ENCODE measurements around the gene CAMK2B.

CAMK2B gene

DNA sequence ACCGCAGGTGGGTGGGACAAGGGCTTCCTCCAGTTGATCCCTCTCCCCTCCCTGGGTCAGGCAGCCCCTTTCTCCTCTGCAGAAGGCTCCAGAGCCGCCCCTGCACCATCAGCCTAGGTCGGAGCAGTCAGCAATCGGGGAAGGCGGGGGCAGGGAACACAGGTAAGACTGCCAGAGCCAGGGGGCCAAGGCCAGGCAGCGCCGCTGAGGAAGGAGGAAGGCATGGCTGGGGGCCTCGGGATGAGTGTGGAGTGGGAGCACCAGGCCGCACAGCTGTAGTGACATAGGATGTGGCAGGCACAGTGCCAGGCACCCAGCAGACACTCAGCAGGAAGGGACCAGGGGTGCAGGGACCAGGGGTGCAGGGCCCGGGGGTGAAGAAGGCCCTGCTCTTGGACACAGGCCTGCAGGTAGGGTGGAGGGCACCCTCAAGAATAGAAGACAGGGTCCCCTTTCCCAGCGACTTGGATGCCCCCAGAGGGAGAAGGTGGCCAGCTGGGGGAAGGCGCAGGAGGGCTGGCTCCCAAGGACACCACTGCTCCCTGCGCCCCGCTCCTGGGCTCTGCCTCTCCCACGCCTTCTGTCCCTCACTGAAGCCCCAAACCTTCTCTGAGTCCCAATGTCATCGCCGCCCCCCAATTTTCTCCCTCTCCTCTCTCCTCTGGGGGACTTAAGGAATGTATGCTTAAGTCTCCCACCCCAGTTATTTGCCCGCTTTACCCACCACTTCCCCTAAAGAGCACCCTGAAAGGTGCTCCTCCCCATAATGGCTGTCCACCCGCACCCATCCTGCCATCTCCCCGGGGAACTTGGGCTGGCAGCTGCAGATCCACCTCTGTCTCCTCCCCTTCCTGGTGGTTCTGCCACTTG lies 38.5 kb downstream of the CAMK2B start:
- no peak for DNase-seq (ENCODE audit: low read depth in 2 of 2)

DNA sequence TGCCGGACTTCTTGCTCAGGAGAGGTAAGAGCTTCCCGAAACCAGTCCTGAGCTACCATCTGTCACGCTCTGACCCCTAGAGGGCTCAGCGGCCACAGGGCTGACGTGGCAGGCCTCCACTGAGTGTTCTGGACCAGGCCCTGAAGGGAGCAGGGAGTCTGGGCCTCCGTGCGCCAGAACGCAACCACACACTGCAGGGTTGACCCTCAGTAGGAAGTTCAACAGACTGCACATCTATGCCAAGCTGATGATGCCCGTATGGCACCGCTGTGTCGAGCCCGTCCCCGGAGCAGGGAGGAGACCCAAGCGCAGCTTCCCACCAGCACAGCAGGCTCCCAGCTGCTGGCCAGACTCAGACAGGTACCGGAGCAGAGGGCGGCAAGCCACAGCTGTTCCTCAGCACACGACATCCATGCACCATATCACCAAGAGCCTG lies 39.2 kb downstream of the CAMK2B start:
- DNase-seq (ENCODE audit: low read depth in 2 of 2) = no peak

DNA sequence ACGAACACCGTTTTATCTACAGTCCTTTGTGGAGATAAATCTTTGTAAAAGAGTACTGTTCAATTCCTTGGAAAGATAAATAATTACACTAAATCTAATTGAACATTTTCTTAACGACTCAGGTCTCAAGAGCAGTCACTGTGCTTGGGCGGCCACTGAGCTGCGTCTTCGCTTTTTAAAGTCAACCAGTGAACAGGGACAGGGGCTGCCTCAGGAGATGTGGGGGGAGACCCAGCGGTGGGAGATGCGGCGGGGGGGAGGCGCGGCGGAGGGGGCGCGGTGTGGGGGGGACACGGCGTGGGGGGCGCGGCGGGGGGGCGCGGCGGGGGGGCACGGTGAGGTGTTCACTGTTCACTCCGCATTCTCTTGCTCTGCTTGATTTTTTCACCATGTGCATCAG lies 39.8 kb downstream of the CAMK2B start:
- DNase-seq (ENCODE audit: low read depth in 2 of 2) = no peak

DNA sequence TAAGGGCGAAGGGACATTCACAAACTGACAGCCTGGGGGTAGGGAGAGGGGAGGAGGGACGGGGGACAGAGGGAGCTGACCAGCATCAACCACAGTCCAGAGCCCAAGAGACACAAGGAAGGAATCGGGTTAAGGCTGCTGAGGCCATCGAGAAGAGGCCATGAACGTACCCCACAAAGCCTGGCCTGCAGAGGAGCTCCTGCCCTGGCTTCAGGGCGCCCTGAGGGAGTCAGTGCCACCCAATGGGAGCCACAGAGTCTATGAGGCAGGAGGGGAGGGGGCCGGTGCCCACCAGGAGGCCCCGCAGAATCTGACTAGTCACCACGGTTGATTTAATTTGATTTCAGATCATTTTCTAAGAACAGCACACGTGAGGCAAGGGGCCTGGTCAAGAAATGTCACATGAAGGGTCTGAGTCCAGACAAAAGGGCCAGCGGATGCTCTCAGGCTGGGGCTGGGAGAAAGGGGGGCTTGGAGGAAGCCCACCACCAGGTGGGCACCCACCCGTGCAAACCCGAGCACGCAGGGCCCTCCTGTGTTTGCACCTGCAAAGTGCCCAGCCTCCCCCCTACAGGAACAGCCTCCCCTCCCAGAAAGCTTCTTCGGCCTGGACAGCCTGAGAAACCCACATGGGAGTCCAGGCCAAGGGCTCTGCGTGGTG lies 40.4 kb downstream of the CAMK2B start:
- no peak for DNase-seq (ENCODE audit: low read depth in 2 of 2)

DNA sequence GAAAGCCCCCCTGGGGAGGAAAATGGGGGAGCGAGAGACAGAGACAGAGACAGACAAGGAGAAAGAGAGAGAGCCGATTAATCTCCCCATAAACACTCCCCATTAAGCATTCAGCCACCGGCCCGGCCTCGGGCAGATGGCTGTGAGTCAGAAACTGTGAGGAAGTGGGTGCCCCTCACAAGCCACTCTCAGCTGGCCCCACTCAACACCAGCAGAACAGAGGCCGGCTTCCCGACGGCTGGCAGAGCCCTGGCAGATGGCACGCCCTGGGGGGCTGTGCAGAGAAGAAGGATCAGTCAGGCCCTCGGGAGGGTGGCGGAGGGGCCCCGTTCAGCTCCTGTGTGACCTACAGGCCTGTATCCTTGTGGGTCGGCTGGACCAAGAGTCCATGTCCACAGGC lies 41.2 kb downstream of the CAMK2B start:
- DNase-seq (ENCODE audit: low read depth in 2 of 2) = no peak

DNA sequence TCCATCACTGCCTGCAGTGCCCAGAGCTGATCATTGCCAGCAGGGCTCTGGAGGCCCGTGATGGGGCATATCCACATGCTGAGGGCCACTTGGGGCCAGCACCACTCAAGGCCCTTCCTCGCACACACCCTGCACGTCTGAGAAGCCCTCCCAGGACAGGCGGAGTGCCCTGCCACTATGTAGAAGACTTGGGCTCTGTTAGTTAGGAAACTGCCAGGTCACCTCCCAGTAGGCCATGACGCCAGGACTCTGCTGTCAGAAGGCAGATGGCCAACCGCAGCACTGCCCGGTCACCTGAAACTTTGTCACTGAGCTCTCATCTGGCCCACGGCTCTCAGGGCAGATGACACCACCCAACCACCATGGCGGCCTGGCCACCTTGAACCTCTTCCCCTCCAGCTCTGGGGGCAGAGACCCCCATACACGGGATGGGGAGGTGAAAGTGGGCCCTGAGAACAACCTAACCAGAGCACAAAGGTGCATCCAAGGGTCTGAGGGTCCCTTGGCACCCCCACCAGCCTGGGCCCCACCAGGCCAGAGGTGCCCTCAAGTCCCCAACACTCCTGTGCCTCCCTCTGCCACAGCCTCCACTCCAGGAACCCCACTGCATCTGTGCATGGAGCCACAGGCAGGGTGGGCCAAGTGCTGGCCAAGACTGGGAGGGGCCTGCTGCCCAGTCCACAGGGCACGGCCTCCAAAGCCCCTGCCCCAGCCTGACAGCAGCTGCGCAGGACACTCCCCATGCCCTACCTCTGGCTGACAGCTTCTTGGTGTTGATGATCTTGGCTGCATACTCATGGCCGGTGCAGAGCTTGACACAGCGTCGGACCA lies 41.8 kb downstream of the CAMK2B start:
- DNase-seq (ENCODE audit: low read depth in 2 of 2) = no peak

DNA sequence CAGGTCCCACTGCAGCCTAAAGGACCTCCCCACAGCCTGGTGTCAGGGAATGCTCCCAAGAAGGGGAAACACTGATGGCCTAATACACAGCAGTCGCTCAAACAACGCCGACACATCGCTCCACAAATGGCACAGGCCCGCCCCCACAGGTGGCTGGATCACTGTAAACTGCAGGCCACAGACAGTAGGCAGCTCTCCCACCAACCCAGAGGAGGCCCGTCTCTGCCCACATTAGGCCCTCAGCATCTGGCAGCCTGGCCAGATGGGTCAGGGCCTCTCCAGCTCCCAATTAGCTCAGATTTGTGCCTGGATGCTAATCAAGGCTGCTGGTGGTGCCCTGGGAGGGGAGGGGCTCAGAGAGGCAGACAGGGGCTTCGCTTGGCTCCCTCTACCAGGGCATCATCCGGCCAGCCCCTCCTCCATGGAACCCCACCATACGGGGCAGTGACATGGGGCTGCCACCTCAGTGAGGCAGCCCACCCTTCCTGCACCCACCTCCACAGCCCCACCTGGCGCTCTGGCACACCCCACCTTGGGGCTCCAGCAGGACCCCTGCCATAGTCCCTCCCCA lies 42.7 kb downstream of the CAMK2B start:
- DNase-seq (ENCODE audit: low read depth in 2 of 2) = no peak

DNA sequence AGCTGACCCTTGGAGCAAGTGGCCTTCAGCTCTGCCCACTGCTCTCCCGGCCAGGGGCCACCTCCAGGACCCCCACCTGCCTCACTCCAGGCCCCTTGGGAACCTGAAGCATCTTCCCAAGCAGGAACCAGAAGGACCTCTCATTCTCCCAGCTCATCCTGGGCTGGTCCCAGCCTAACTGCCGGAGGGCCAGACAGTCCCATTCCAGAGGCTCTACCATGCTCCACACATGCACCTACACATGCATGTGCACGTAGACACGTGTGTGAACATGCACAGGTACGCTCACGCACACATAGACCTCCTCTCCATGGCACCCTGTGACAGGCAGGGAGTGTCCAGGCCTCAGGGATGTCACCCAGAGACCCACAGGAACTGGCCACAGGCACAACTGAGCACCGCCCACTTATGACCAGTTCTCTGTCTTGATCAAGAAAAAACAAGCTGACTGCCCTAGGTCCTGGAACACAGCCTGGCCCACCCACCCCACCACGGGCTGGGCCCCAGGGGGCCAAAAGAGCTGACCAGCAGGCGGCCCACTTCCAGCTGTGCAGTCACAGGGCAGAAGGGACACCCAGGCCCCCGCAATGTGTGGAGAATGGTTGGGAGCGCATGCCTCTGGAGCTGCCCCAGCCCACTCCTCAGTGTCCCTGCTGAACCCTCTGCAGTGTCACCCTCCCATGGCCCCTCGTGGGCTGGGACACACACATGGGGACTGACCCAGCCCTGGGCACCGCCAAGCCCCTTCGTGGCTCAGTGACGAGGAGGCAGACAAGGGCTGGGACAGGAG lies 43.4 kb downstream of the CAMK2B start:
- no peak for DNase-seq (ENCODE audit: low read depth in 2 of 2)

DNA sequence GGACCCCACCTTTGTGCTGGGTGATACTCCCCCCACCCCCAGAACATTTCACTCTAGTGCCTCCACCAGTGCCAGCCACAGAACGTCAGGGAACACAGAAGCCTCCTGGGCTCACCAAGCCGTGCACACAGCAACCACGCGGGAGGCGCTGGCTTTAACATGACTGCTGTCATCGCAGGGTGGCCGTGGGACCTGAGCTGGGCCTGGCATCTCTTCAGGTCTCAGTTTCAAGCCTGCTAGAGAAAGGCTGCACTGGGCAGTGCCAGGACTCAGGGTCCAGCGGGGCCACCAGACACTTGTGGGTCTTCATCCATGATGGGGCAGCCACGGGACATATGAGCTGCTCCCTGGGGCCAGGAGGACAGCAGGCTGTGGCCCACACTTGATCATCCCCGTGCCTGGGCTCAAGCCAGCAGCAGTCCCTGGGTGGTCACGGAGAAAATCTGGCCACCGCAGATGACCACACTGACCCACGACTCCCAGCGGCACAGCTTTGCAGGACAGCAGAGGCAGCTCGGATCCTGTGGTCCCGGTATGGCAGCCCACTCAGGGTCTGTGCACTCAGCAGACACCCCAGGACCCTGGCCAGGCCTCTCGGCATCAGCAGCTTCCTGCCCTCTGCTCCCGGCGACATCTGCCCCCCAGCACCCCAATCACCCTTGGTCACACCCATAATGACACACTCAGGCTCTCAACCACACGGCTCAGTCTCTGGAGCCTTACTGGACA lies 44.2 kb downstream of the CAMK2B start:
- no peak for DNase-seq (ENCODE audit: low read depth in 2 of 2)

DNA sequence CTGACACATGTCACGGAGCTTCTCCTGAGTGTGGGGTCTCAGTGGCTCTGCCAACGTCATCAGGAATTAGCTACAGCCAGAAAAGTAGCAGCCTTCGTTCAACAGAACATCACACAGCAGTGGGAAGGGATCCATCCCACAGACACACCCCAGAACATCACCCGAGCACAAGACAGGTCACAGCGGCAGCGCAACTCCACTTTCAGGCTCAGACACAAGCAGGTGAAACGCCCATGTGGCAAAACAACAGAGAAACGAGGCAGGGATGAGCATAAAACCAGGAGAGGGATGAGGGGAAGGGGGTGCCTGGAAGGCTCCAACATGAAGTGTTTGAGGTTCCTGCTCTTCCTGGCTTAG lies 44.8 kb downstream of the CAMK2B start:
- no peak for DNase-seq (ENCODE audit: low read depth in 2 of 2)

DNA sequence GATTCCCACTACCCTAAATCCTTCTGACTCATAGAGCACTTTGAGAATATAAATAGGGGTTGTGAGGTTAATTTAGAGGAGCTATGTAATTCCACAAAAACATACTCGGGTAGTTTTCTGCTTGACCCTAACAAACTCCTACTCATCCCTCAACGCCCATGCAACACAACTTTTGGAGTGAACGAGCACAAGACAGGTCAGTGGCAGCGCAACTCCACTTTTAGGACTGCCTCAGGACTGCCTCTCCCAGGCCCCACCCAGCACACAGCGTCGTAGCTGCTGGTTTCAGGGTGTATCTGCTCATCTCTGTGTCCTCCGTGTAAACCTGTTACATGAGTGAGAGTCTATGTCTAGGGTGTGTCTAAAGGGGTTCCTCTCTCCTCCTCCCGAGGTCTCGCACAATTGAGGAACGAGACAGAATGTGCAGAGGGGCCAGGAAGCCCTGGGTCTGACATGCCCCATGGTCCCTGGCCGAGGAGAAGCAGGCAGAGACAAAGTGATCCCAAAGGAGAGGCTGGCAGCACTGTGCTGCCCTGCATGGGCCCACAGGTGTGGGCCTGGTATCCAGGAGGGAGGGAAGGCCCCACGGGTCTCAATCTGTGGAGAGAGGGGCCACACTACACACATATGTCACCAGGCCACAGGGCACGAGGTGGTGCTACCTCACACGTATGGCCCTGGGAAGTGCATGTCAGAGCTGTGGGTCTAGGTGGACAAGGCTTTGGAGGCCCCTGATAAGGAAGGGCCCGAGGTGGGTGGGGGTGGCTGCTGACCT lies 45.5 kb downstream of the CAMK2B start:
- no peak for DNase-seq (ENCODE audit: low read depth in 2 of 2)

DNA sequence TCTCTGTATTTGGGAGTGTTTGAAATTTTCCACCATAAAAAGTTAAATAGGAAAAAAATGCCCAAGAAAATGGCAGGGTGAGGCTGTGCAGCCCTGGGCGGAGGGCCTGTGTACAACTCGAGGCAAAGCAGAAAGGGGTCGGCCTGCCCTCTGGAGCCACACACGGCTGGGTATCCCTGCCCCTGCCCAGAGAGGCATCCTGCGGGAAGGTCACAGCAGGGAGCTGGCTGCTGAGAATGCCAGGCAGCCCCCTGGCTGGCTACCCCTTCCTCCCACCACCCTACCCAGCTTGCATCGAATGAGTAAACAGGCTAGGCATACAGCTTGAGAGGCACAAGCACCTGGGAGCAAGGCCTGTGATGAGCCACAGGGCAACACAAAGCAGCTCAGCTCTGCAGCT lies 46.1 kb downstream of the CAMK2B start:
- no peak for DNase-seq (ENCODE audit: low read depth in 2 of 2)

DNA sequence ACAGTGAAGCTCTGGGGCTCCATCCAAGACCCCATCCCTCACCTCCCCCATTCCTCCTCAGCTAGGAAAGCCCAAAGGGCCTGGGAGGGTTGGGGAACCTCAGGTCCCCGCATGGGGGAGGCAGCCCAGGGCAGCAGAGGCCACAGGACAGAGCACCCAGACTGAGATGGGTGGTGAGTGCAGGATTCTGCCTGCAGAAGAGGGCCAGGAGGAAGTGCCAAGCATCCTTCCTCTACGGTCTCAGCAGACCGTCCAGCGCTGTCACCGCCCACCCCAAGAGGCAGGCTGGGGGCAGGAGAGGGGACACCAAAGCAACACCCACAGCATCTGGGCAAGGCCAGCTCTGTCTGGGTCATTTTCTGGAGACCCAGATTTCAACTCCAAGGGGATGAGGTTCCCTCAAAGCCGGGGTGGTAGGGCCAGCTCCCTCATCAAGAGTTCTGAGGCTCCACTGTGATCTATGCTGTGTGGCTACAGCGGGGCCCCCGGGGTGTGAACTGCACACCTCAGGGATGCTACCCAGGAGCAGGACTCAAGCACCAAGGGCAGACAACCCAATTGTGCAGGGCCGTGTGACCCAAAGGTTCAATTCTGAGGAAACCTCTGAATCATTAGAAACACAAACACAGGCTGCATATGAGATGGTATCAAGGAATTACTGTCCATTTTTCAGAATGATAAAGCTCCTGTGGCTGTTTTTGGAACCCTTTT lies 46.8 kb downstream of the CAMK2B start:
- no peak for DNase-seq (ENCODE audit: low read depth in 2 of 2)

DNA sequence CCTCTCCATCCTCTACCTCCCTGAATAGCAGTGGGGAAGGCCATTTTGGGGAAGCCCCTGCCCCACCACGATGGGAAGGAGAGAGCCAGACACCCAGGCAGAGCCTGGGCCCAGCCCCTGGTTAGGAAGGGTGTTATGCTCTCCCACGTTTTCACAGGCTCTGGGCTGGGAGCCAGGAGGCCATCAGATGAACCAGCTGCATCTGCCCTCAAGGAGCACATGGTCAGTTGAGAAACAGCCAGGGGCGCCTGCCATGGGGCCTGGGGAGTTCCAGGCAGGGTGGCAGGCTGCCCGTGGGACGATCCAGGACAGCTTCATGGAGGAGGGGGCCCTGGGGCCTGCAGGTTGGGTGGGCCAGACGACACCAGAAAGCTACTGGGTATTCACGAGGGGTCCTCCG lies 47.5 kb downstream of the CAMK2B start:
- DNase-seq (ENCODE audit: low read depth in 2 of 2) = no peak

DNA sequence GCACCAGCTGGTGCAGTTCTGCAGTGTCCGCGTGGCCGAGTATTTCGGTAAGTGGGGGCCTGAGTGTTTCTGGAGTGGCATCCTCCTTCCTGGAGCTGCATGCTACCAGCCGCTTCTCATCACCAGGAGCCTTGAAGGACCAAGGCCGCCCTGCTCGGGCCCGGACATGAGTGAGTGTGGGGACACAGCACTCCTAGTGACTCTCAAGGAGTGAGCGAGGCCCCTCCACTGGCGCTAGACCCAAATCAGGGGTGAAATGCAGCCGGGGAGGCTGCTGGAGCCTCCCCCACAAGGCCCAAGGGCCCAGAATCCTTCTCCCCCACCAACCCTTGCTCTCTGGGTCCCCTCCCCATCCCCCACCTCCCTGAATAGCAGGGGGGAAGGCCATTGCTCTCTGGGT lies 48.0 kb downstream of the CAMK2B start:
- DNase-seq (ENCODE audit: low read depth in 2 of 2) = no peak

DNA sequence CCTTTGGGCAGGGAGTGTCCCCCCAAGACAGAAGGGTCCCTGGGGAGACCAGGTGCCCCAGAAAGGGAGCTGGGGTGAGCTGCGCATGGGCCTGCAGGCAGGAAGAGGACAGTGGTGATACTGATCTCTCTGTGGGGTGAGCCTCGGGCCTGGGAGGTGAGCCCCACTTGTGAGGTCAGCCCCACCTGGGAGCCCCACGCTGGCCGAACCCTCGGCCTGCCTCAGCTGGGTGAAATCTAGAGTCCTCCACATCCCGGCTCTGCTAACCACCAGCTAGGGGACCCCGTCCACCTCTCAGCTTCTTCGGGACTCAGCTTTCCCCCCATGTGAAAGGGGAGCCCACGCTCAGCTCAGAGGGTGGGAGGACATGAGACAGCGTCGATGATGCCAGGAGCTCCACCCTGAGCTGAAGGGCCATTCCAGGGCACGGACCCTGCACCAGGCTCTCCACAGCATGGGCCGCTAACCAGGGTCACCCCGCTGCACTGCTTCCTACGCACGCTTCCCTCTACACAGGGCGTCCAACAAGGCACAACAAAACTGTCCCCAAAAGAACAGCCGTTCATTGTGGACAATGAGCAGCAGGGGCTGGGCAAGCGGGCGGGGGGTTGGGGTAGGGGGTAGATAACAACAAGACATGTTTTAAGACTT lies 48.7 kb downstream of the CAMK2B start:
- no peak for DNase-seq (ENCODE audit: low read depth in 2 of 2)

DNA sequence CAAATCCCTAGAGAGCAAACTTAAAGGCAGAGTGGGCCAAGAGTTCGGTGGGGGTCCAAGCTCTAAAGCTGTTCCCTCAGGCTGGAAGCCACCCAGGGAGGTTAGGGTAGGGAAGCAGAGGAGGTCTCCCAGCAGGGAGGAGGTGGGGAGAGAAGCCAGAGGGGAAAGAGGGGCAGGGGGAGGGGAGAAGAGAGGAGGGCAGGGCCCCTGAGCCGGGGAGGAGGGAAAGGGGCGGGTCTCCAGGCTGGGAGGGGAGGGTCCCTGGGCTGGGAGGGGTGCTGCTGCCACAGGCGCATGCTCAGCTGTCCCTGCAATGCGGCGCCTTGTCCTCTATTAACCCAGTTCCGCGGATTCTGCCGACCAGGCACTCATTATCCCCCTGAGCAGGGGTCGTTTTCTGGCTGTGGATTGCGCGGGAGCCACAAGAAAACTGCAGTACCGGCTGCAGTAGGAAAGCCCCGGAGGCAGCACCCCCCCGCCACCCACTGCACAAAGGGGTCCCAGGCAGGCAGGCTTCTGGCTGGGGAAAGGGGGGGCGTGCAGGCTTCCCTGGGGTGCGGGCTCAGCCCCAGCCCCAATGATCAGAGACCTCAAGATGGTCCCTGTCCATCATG lies 49.3 kb downstream of the CAMK2B start:
- DNase-seq (ENCODE audit: low read depth in 2 of 2) = no peak

DNA sequence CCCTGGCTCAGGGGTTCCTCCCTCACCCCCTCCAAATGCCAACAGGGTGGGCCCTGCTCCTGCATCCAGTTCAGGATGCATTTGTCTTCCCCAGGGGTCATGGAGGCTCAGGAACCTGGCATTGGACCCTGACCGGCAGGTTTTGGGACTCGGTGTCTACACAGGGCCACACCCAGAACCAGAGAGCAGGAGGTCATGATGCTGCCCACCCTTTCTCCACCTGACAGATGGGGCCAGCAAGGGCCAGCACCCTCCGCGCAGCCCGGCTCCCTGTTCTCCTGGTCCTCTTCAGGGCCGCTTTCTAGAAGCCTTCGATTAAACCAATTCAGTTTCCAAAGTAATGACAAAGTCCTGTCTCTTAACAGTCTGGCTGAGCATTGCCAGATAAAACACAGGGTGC lies 50.2 kb downstream of the CAMK2B start:
- DNase-seq (ENCODE audit: low read depth in 2 of 2) = no peak
